GM10266 (cell line): ENCODE measurements around the gene SOX8.

ENCODE experiments used
- DNase-seq: peaks from one replicate; pipeline ENCODE4 v3.0.0; 2012; ENCODE audit errors: extremely low spot score
- TF ChIP-seq, protein P1 (sequence below): IDR thresholded peaks from 2 replicates; pipeline ENCODE4 v1.5.1; 2012; ENCODE audit warnings: mild to moderate bottlenecking, low read depth; ENCODE audit not compliant: control insufficient read depth, insufficient read depth; ENCODE audit errors: missing control alignments

The SOX8 gene

DNA sequence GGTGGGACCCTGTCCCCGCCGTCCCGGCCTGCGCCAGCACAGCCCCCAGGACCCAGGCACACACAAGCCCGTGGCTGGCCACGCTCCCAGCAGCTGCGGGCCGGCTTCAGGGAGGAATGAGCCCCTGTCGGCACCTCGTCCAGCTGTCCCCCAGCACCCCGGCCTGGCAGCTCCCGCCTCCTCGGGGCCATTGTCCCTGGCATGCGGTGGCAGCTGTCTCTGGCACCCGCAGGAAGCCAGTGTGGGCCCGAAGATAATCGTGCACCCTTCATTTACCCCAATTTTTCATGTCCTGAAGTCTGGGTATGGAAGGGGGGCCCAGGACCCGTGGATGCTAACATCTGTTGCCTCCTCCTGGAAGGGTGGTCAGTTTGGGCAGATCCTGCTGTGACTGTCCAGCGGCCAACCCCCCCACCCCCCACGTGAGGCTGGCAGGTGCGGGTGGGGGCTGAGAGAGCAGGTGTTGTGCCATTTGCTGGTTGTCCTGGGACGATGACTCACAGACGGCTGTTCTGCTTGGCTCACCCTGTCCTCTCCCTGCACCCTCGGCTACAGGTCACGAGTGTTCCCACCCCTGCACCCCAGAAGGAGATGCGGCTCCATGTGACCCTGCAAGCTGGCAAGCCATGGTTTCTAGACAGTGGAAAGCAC is 6.8 kb upstream of the SOX8 start:
- TF ChIP-seq, protein P1, sequence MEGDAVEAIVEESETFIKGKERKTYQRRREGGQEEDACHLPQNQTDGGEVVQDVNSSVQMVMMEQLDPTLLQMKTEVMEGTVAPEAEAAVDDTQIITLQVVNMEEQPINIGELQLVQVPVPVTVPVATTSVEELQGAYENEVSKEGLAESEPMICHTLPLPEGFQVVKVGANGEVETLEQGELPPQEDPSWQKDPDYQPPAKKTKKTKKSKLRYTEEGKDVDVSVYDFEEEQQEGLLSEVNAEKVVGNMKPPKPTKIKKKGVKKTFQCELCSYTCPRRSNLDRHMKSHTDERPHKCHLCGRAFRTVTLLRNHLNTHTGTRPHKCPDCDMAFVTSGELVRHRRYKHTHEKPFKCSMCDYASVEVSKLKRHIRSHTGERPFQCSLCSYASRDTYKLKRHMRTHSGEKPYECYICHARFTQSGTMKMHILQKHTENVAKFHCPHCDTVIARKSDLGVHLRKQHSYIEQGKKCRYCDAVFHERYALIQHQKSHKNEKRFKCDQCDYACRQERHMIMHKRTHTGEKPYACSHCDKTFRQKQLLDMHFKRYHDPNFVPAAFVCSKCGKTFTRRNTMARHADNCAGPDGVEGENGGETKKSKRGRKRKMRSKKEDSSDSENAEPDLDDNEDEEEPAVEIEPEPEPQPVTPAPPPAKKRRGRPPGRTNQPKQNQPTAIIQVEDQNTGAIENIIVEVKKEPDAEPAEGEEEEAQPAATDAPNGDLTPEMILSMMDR, result no peak
- DNase-seq, result no peak

DNA sequence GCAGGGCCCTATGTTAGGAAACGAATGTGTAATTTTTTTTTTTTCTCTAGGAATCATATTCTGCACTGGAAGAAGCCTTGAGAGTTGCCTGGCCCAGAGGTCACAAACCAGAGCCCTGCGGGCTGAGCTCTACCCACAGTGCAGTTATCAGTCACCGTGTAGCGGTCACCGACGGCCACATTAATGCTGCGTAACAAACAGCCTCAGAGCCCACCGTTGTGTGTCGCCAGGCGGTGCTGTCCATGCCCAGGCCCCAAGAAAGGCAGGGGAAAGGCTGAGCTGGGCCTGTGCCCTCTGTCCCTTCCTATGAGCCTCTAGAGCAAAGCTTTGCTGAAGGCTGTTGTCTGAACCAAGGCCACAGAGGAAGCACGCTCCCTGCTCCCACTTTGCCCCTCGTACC is 6.3 kb upstream of the SOX8 start:
- TF ChIP-seq, protein P1, result no peak
- no peak for DNase-seq

DNA sequence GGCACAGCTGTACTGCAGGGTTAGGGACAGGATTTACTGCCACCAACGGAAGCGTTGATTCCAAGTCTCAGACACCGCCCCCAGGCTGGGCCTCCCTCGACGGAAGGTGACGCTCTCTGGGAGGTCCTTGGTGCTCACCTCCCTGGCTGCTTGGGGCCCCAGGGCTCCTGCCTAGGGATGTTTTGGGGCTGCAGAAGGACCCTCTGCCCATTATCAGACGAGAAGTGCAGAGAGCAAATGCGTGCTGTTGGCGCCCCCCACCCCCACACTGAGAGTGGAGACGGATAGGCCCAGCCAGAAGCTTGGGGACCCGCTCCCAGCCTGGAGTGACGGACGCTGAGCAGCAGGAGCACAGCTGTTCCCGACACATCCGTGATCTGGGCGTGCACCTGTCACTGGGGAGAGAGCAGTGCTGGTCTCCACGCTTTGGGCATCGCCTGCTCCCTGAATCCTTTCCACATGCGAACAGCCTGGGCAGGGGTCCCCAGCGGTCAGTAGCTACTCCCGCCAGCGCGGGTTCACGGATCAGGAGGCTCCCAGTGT is 5.1 kb upstream of the SOX8 start:
- TF ChIP-seq, protein P1, result no peak
- no peak for DNase-seq

DNA sequence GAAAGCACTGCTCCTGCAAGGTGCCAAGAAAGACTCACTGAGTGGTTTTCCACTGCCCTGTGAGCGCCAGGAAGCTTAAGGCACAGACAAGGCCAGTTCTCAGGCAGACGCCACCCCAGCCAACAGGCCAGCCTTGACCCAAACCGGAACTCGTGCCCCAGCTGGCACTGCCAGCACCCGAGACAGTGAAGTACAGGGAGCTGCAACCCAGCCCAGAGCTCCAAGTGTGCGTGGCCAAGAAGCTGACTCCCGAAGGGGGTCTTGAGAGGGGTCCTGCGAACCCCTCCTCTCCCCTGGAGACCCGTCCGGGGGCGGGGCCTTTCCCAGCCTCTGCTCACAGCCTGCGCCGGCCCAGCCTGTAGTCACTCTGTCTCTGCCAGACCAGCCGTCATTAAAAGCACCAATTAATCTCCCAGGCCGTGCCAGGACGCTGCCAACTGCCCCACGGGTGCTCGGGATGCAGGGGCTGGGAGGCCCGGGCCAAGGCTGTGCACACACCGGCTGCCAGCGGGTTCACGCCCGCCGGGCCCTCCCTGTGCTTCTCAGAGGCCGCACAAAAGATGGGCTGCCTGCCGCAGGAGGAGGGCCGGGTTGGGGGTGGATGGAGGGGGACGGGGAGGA is 4.4 kb upstream of the SOX8 start:
- TF ChIP-seq, protein P1, result no peak
- no peak for DNase-seq

DNA sequence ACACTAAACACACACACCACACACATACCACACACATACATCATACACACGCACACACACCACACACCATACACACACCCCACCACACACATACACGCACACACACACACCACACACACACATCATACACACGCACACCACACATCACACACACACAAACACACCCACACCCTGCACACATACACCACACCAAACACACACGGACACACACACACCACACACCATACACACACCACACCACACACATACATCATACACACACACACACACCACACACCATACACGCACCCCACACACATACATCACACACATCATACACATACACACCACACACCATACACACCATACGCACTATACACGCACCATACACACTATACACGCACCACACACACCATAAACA is 3.7 kb upstream of the SOX8 start:
- TF ChIP-seq, protein P1, result no peak

DNA sequence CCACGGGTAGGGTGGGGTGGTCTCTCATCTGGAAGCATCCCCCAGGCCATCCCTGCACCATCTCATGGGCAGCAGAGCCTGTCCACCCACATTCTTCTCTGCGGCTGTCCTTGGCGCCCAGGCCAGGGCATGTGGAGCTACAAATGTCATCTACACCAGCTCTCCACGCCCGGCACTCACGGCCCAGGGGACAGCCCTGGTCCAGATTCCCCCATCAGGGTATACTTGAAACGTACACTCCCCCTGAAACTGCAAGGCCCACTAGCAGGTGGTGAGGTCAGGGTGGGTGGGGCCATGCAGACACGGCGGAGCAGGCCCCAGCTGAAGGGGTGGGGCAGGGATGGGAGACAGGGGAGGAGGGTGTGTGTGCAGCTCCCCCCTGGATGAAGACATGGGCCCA is 3.2 kb upstream of the SOX8 start:
- TF ChIP-seq, protein P1, result no peak
- no peak for DNase-seq

More for the DNA sequence above, 3.7 kb upstream of the SOX8 start:
- DNase-seq, result no peak

DNA sequence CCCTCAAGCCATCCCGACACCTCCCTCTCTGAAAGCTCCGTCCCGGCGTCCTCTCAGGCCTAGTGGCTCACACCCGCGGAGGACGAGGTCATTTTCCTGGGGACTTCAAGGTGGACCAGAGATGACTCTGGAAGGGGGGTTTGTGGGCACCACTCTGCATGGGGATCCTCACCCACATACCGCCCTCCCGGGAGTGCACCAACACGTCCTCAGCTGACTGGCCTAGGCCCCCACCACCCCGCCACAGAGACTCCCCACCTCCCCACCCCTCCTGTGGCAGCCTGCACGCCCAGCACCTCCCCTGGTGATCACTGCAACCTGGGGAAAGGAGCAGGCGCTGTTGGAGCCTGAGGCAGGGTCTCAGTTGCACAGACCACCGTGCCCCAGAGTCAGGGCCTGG is 2.4 kb upstream of the SOX8 start:
- TF ChIP-seq, protein P1, result no peak
- no peak for DNase-seq
